C4-2B (cell line): ENCODE results near the gene LETM1.

Experiments used
- H3K27ac ChIP-seq: fragments of 450-650 bp; 2 replicates; pipeline ENCODE4 v1.5.1; 2017
- ZFX ChIP-seq: fragments of 450-650 bp; IDR thresholded peaks from 2 replicates; pipeline ENCODE4 v1.6.1; 2017
- TF ChIP-seq, protein P1 (sequence below): fragments of 450-650 bp; conservative IDR thresholded peaks from 2 replicates; pipeline ENCODE4 v1.5.1; 2017; ENCODE audit warnings: mild to moderate bottlenecking

The LETM1 gene

DNA sequence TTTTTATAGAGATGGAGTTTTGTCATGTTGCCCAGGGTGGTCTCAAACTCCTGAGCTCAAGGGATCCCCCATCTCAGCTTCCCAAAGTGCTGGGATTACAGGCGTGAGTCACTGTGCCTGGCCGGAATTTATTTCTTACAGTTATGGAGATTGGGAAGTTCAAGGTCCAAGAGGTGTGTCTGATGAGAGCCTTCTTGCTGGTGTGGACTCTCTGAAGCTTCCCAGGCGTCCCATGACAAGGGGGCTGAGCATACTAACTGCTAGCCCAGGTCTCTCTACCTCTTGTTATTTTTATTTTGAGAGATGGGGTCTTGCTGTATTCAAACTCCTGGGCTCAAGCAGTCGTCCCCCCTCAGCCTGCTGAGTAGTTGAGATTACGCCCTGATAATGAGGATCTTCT is 12.3 kb upstream of the LETM1 start:
- H3K27ac ChIP-seq = no peak overlapping the region
- TF ChIP-seq, protein P1, sequence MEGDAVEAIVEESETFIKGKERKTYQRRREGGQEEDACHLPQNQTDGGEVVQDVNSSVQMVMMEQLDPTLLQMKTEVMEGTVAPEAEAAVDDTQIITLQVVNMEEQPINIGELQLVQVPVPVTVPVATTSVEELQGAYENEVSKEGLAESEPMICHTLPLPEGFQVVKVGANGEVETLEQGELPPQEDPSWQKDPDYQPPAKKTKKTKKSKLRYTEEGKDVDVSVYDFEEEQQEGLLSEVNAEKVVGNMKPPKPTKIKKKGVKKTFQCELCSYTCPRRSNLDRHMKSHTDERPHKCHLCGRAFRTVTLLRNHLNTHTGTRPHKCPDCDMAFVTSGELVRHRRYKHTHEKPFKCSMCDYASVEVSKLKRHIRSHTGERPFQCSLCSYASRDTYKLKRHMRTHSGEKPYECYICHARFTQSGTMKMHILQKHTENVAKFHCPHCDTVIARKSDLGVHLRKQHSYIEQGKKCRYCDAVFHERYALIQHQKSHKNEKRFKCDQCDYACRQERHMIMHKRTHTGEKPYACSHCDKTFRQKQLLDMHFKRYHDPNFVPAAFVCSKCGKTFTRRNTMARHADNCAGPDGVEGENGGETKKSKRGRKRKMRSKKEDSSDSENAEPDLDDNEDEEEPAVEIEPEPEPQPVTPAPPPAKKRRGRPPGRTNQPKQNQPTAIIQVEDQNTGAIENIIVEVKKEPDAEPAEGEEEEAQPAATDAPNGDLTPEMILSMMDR = no peak
- no peak for TF ChIP-seq ZFX

DNA sequence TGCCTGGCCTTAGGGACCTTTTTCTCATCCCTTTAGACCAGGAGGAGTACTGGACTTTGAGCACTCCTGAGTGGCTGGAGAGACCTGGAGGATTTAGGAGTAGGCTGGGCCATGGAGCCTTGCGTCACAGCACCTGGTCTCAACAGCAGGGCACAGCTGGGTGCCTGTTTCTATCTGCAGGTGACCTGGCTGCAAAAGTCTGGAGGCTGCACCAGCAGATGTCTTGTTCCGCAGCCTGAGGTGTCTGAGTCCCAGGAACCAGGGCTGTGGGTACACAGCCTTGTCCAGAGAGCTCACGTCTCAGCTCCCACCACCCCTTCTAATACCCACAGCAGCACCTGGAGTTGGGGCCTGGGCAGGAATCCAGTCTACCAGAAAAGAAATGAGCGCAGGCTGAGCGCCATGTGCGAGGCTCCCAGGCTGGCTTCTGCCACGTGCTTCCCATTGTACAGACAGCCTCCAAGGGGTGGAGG is 10.3 kb upstream of the LETM1 start:
- no peak for TF ChIP-seq ZFX
- TF ChIP-seq, protein P1 = no peak
- no peak overlapping the region for H3K27ac ChIP-seq

DNA sequence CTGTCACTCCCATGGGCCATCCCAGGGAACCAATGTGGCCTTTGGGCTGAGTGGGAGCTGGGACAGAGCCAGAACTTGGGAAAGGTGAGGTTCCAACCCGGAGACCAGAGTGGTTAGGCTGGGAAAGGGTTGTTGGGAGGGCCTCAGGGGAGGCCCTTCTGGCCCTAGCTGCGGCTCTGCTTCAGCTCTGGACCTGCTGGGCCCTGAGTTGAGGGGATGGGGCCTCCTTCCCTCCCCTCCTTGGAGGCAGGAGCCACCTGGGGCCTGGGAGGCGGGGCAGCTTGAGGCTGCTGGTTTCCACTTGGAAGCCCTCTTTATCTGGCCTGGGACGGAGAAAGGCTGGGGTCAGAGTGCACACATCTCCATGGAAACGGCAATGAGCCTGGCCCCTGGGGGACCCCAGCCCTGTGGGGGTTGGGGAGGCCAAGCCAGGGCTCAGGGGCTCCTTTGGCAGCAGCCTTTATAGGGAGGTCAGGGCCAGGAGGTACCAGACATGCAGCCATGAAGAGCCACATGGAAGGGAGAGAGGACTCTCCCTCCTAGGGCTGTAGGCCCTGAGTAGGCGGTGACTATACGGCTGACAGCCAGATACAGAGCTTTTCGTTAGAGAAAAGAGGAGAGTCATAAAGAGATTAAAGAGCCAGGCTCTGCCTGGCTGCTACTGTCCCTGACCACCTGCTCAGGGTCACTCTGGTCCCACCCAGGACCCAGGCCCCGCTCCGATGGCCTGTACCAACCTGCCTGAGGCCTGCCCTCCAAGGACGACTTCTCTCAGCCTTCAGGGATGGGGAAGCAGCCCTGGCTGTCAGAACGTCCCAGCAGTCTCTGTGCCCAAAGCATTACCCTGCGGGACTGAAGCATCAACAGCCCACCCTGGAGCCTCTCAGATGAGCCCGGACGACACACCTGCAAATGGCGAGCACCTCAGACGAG is 8.4 kb upstream of the LETM1 start:
- no peak overlapping the region for H3K27ac ChIP-seq
- TF ChIP-seq, protein P1 = no peak
- TF ChIP-seq ZFX = no peak

GRCh38 chr4:1863297-1864033 is 7.5 kb upstream of the LETM1 start:
- TF ChIP-seq ZFX = no peak
- TF ChIP-seq, protein P1 = no peak
- H3K27ac ChIP-seq = no peak overlapping the region

DNA sequence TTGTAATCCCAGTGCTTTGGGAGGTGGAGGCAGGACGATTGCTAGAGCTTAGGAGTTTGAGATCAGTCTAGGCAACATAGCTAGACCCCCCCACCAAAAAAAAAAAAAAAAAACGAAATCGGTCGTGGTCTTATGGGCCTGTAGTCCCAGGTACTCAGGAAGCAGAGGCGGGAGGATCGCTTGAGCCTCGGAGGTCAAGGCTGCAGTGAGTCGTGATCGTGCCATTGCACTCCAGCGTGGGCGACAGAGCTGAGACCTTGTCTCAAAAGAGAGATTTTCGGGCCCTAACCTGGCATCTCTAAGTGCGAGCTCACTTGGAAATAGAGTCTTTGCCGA is 7.0 kb upstream of the LETM1 start:
- TF ChIP-seq ZFX = no peak
- TF ChIP-seq, protein P1 = no peak
- no peak overlapping the region for H3K27ac ChIP-seq

DNA sequence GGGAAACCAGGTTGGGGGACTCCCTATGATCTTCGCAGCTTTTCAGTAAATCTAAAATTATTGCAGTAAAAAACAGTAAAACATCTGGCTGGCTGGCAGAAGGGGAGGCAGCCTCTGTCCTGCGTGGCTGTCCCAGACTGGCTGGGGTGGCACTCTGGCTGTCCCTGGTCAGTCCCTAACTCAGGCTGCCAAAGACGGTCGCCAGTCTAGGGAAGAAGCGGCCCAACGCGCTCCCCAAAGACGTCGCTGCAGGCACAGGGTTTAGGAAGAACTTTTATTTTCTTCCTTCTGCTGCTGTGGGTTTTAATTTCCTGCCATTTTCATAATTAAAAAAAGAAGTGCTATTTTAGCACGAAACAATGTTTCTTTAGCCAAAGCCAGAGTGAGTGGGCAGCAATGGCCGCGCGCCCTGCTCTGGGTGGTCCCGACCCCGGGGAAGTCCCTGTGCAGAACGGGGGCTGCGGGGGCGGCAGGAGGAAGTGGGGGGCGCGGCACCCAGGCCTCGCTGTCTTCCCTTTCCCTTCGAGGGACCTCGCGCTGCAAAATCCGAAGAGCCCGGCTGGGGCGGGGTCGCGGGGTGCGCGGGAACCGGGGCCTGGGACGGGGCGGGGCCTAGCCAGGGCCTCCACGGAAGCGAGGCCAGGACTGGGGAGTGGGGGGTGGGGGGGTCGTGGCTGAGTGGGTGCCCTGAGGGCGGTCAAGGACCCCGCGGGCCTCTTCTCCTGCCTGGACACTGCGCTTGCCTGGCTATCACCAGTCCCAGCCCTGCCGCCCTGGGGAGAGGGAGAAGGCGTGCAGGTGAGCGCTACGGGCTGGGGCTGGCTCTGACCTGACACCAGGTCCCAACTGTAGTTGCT is 6.3 kb upstream of the LETM1 start:
- TF ChIP-seq ZFX = no peak
- TF ChIP-seq, protein P1 = no peak
- no peak overlapping the region for H3K27ac ChIP-seq
